HG03520 (cell line): Measurements from ENCODE around the gene CRLF3.
"Not testable (repeated sequence)": the region's sequence is repeated elsewhere in the genome, so short reads cannot be mapped to it uniquely, and the experiment has no call there.

ENCODE experiments used
- ATAC-seq: cut with Tn5 transposase; IDR thresholded peaks from one replicate; pipeline ENCODE4 v1.9.1; 2021; ENCODE audit warnings: mild to moderate bottlenecking, moderate library complexity; ENCODE audit not compliant: unreplicated experiment

CRLF3 gene

DNA sequence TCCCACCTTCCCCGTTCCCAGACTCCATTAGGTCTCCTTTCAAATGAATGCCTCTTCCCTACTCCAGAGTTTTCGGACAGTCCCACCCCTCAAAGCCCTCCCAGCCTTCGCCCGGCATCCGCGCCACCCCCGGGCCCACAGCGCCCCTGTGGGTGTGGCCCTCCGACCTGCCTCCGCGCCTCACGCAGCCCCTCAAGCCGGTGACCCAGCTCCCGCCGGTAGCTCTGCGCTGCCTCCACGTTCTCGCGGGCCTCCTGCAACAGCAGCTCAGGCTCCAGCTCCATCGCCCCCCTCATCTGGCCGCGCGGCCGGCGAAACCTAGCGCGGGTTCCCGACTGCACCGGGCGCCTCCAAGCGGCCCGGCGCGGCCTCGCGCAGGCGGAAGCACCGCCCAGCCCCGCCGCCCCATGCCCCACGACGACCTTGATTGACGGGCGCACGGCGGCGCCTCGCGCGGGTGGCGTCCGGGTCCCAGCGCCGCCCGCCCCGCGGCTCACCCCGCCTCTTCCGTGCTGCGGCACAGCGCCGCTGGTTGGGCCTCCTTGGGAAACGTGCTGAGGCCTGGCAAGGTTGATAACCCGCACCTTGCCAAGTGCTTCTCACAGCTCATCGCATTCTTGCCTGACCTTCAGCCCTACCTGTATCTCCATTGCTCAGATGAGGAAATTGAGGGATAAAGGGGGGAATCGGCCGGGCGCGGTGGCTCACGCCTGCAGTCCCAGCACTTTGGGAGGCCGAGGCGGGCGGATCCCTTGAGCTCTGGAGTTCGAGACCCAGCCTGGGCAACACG lies at the start of gene CRLF3:
CRLF3 (minus strand) TSS at position 337 of the 790 bp plus-strand sequence; CDS start at position 296, 41 bp downstream.
- peak; percentile 69 for ATAC-seq

DNA sequence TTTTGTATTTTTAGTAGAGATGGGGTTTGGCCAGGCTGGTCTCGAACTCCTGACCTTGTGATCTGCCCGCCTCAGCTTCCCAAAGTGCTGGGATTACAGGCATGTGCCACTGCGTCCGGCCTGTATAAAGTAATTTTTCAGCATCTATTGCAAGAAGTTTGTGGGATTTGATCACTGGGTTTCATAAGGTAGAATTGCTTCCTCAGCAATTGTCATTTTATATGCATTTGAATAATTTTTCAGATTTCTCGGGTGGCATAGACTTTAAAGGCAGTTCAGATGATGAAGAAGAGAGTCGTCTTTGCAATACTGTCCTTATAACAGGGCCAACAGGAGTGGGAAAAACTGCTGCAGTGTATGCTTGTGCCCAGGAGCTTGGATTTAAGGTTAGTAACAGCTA lies 44.5 kb upstream of the CRLF3 start:
- no peak for ATAC-seq

DNA sequence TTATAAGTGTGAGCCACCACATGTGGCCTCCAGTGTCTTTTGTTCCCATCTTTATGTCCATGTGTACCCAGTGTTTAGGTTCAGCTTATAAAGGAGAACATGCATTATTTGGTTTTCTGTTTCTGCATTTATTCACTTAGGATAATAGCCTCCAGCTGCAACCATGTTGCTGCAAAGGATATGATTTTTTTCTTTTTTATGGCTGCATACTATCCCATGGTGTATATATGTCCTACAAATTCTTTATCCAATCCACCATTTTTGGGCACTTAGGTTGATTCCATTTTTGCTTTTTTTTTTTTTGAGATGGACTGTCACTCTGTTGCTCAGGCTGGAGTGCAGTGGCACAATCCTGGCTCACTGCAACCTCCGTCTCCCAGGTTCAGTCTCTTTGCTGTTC lies 40.1 kb upstream of the CRLF3 start:
- no peak for ATAC-seq

- ATAC-seq, result no peak
These were observed 34.2 kb upstream of the CRLF3 start for GRCh38 chr17:30858556-30859250.

- ATAC-seq, result no peak
These were observed 29.7 kb upstream of the CRLF3 start for GRCh38 chr17:30854146-30854545.

DNA sequence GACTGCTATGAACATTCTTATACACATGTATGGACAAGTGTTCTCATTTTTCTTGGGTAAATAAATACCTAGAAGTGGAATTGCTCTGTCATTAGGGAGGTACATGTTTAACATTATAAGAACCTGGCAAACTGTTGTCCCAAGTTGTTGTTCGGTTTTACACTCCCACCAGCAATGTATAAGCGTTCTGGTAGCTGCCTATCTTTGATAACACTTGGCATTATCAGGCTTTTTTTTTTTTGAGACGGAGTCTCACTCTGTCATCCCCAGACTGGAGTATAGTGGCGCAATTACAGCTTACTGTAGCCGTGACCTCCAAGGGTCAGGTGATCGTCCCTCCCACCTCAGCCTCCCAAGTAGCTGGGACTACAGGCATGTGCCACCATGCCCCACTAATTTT lies 23.5 kb upstream of the CRLF3 start:
- ATAC-seq, result no peak

GRCh38 chr17:30840771-30841170 lies 16.3 kb upstream of the CRLF3 start:
- ATAC-seq, result no peak

DNA sequence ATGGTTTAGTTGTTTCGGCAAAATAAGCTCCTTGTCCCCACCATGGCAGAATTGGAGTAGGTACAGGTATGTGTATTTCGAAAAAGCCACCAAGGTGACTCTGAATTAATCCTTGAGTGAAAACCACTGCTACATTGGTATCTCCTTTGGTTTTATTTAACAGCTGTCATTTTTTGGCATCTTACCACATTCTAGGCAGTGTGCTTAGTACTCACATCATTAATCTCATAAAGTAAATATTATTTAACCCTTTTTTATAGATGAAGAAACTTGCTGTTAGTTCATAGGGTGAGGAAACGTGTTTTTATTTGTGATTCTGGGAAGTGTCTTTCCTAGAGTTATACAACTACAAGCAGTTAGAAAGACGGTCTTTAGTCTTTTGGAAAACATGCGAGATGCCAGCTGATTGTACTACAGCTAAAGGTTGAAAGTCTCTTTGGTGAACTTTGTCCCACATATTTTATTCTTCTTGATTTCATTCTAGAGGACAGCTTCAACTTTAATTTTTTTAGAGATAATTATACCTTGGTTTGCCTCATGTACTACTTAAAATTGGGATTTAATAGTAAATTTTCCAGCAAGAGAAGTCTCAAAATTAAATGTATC lies 13.8 kb upstream of the CRLF3 start:
- ATAC-seq, result no peak

- no peak for ATAC-seq
These were observed 8.1 kb upstream of the CRLF3 start for GRCh38 chr17:30832438-30833124.

DNA sequence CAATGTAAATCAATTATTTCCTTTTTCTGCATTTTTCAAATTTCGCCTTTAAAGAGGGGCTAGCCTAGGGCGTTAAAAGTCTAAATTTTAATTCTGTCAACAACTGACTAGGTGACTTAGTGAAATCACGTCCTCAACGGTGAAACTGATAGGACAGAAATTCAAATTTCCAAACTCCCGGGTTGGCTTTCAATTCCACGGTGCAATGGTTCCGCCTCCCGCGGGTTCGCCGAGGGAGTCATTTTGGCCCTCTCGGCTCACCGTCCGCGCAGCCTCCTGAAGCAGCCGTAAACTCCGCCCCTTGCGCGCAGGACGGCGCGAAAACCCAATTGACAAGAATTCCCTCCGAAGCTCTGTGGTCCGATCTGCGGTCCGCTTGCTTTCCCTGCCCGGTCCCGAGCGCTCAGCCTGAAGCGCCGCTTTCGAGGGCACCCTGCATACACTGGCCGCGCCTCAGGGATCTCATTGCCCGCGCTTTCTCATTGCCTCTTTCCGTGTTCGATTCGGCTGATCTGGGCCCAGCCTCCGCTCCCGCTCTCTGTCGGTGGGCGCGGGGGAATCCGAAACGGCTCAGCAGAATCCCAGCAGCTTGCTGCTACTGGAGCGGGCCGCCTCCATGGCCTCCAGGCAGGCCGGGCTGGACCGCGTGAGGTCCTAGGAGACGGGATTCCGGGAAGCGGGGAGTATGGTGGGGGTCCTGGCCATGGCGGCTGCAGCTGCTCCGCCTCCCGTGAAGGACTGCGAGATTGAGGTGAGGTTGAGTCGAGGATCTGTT lies 7.4 kb upstream of the CRLF3 start, which contains the start of gene ATAD5:
ATAD5 (plus strand) TSS at position 304 of the 775 bp plus-strand sequence; CDS start at position 686, 382 bp downstream.
- no peak for ATAC-seq

DNA sequence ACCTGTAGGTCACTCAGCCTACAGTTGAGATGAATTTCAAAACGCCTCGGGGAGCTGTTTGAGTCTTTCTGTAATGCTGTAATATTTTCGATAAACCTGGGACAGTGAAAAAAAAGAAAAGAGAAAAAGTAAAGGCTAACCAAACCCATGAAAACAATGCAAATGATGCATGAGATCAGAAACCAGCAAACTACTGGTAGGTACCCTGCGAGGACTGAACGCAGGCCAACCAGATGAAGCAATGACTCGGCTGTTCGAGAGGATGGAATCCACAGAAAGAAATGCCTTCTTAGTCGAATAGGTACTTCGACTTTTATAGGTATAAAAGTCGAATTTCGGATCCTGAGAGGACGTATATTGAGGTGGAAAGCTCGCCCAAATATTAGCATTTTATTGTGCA lies 6.8 kb upstream of the CRLF3 start:
- no peak for ATAC-seq

DNA sequence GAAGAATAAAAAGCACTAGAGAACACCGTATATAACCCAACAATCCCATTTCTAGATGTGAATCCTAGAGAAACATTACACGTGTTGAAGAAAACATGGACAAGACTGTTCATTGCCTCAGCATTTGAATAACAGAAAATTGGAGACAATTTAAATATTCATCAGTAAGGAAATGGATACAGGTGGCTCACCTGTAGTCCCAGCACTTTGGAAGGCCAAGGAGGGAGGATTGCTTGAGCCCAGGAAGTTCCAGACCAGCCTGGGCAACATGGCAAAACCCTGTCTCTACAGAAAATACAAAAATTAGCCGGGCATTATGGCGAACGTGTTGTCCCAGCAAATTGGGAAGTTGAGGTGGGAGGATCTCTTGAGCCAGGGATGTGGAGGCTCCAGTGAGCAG lies 4.5 kb upstream of the CRLF3 start:
- ATAC-seq, result no peak

GRCh38 chr17:30827082-30827481 lies 2.6 kb upstream of the CRLF3 start:
- no peak for ATAC-seq

GRCh38 chr17:30824002-30824355 lies 513 bp downstream of the CRLF3 start:
- ATAC-seq, result no peak

DNA sequence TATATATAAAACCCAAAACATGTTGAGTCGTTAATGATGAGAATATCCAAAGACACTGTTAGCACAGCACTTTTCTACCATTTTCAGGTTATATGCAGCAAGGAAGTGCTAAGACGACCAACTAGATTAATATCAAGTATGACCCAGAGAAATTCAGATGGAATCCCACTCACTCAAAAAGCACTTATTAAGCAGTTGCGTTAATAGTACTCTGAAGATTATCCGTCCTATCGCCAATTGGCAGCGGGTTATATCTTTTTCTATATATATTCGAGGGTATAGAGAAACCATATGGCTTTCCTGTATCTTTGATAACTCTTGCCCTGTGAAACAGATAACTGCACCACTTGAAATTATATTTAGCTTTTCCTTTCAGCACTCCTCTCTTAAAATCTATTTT lies 1.1 kb downstream of the CRLF3 start:
- no peak for ATAC-seq

DNA sequence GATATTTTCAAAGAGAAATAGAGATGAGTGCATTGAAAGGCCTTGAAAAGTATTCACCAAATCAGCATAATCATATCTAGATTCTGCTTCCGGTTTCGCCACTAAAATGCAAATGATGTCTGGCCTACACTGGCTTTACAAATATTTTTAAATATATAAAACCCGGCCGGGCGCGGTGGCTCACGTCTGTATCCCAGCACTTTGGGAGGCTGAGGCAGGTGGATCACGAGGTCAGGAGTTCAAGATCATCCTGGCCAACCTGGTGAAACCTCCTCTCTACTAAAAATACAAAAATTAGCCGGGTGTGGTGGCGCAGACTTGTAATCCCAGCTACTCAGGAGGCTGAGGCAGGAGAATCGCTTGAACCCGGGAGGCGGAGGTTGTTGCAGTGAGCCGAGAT lies 1.6 kb downstream of the CRLF3 start:
- ATAC-seq, result not testable (repeated sequence)

DNA sequence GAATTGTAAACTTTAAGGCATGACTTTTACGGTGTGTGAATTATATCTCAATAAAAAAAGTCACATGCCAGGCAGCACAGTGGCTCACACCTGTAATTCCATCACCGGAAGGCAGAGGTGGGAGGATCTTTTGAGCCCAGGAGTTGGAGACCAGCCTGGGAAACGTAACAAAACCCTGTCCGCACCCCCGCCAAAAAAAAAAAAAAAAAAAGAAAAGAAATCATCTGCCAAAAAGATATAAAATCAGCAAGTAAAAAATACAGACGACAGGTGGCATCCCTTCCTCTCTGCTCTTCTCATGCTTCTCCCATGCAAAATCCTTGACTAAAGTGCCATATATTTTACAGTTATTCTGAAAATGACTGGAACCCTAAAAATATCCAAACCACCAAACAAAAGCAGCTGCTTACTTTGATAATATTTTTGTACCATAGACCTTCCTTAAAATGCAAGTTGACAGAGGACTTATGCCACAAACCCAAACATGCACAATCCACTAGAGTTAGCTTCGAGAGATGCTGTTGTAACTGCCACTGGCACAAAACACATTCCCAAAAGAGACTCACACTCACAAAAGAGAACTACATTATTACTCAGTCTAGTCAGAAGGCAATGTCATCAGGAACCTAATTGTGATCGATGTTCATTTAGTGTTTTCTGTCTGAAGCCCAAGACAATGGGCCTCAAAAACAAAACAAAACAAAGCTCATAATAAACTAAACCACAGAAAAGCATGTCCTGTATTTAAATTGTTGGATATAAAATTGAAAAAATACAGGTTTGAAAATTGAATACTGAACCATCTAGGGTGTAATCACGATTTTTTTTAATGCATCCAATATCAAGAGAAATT lies 2.4 kb downstream of the CRLF3 start:
- ATAC-seq, result no peak

GRCh38 chr17:30819971-30820705 lies 4.4 kb downstream of the CRLF3 start:
- ATAC-seq, result no peak

GRCh38 chr17:30816165-30816564 lies 8.3 kb downstream of the CRLF3 start:
- ATAC-seq, result no peak
